Activated CD4-positive, alpha-beta memory T cell treated with anti-CD3 and anti-CD28 coated beads, Interleukin-2, amount 10 ng/mL, durations not matched to agents 7 days and 5 days (primary cell): ENCODE results near the gene MBP. TPM values are rescaled to one million over a fixed set of nuclear protein-coding genes. Genes with fewer than 3 reads are reported as not detected.

Source experiments
- CTCF ChIA-PET: fragments of 350-600 bp; sonication (Branson Sonifier 250); formaldehyde crosslinking; loops from one replicate; lab custom pipeline; 2021; ENCODE audit warnings: antibody characterized with exemption, inconsistent platforms; lab: Charles Lee
- POLR2A ChIA-PET: fragments of 350-600 bp; sonication (Branson Sonifier 250); formaldehyde crosslinking; loops from one replicate; lab custom pipeline; 2021; ENCODE audit warnings: antibody characterized with exemption; lab: Charles Lee
- DNase-seq: peaks from one replicate; pipeline ENCODE4 v3.0.0-alpha.2; 2020
- H3K27ac Mint-ChIP-seq: one replicate; pipeline ENCODE4 v1.8.0; 2021; ENCODE audit warnings: mild to moderate bottlenecking, mixed read lengths
- H3K27me3 Mint-ChIP-seq: one replicate; pipeline ENCODE4 v1.8.0; 2021; ENCODE audit warnings: mixed read lengths
- H3K36me3 Mint-ChIP-seq: one replicate; pipeline ENCODE4 v1.8.0; 2021; ENCODE audit warnings: low read depth, mixed read lengths
- H3K4me1 Mint-ChIP-seq: one replicate; pipeline ENCODE4 v1.8.0; 2021; ENCODE audit warnings: mixed read lengths
- H3K4me3 Mint-ChIP-seq: one replicate; pipeline ENCODE4 v1.8.0; 2021; ENCODE audit warnings: mild to moderate bottlenecking, mixed read lengths
- H3K9me3 Mint-ChIP-seq: one replicate; pipeline ENCODE4 v1.8.0; 2021; ENCODE audit warnings: mixed read lengths
- total RNA-seq, 2 experiments: library from RNA; stranded (reverse); gene quantifications; one replicate each; pipeline ENCODE4 v1.2.3, GENCODE V29; 2021

MBP gene
- total RNA-seq, 2 experiments from 2014 or later, result 81.4 to 95.3 TPM

DNA sequence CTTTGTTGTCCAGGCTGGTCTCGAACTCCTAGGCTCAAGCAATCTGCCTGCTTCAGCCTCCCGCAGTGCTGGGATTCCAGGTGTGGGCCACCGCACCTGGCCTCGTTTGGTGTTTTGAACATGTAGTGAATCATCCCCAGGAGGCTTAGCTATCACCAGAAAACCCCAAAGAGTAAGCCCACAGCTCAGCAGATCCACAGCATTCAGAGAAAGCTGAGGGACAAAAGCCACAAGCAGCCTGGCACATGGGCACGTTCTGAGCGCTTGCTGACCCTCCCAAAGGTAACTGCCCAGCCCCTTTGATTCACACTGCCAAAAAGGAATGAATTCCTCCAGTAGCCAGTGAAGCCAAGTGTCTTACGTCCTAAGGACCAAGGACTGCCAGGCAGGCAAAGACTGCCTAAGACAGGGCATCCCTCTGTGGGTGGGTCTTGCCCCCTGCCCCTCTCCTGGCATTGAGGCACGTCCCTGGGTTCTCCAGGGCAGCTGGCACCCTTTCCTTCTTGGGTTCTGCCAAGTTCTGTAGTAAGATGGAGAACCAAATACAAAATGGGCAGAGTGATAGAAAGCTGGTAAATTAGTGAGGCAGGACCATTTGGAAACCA lies 31.7 kb downstream of the MBP start:
- peaks cover 95% of the 10 kb centered on the region for H3K4me1 Mint-ChIP-seq
- peak overlapping the region; percentile 69 for H3K4me3 Mint-ChIP-seq
- peak overlapping the region; percentile 99 for H3K27ac Mint-ChIP-seq
- H3K27me3 Mint-ChIP-seq, result no peaks in the 10 kb centered on the region
- CTCF ChIA-PET, result interaction anchor here (1.1 to 3.9 kb wide), 10 partner anchors 23 to 111 kb away, joined by 3 to 30 read pairs (median 6); no protein-coding TSS in a partner anchor
- peak; percentile 35 for DNase-seq
- H3K9me3 Mint-ChIP-seq, result no peaks in the 10 kb centered on the region
- POLR2A ChIA-PET, result interaction anchor here (1.0 to 11.3 kb wide), 9 partner anchors 14 to 110 kb away, joined by 3 to 437 read pairs (median 12); partner anchors contain the start of gene MBP
- peaks cover 72% of the 10 kb centered on the region for H3K36me3 Mint-ChIP-seq

DNA sequence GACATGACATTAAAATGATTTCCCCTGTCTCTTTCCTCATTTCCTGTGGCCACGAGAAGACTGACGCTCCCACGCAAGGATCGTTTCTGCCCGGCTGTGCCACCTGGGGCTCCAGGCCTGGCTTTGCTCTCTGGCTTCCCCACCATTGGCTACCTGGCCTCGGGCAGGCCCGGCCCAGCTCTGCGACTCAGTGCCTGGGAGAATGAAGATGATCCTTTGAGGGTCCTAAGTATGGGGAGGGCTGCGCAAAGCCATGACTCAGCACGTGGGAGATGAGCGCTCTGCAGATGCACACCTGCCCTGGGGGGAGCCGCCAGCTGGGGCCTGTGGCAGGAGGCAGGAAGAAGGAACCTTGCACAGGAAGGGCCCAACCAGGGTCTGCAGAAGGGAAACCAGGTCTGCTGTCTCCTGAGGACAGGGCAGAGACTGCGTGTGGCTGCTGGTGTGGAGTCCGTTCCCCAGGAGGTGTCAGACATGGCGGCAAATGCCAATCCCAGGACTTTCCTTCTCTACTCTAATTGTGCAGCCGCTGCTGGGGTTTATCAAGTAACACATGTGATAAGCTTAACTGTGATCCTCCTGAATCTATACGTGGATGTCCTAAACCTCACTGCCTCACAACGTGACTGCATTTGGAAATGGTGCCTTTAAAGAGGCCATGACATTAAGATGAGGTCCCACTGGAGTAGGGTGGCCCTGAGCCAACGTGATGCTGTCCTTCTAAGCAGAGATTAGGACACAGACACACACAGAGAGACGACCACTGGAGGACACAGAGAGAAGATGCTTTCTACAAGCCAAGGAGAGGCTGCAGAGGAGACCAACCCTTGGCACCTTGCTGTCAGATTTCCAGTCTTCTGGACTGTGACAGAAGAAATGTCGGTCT lies 32.9 kb downstream of the MBP start:
- ChIA-PET CTCF (interaction anchor here (1.1 to 3.9 kb wide), 5 partner anchors 25 to 99 kb away, joined by 3 to 30 read pairs (median 4); no protein-coding TSS in a partner anchor), POLR2A (interaction anchor here (1.0 to 11.3 kb wide), 7 partner anchors 9 to 44 kb away, joined by 3 to 437 read pairs (median 25); partner anchors contain the start of gene MBP)
- H3K36me3 Mint-ChIP-seq, result peaks cover 74% of the 10 kb centered on the region
- peak overlapping the region; percentile 99 for H3K27ac Mint-ChIP-seq
- peak; percentile 42 for DNase-seq
- H3K9me3 Mint-ChIP-seq, result no peaks in the 10 kb centered on the region
- H3K4me1 Mint-ChIP-seq, result peaks cover 96% of the 10 kb centered on the region
- H3K27me3 Mint-ChIP-seq, result no peaks in the 10 kb centered on the region
- H3K4me3 Mint-ChIP-seq, result peak overlapping the region; percentile 29

DNA sequence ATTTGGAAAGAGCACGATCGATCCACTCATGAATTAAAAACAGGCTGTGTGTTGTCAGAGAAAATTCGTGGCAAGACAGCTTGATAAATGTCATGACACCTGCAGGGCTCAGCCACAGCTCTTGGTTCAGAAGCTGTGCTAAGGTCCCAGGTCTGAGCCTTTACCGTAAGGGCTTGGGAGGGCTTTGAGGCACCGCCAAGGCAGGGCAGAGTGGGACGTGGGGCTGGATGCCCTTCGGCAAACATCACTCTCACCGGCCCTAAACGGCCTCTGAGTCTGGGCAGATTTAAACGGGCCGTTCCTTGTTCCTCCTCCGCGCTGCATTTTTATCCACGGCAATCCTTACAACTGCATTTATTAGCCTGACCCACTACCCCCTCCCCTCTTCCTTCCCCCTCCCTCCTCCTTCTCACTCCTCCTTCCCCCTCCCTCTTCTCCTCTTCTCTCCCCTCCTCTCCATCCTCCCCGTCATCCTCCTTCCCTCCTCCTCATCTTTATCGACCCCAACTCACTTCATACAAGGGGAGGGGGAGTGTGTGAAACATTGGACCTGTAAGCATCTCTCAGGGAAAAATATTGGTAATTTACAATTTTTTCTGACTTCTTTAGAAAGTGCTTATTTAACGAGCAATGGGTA lies 33.9 kb downstream of the MBP start:
- ChIA-PET POLR2A (interaction anchor here (0.8 to 11.3 kb wide), 7 partner anchors 26 to 43 kb away, joined by 3 to 437 read pairs (median 7); partner anchors contain the start of gene MBP), CTCF (interaction anchor here (2.3 kb wide), 1 partner anchor 44 kb away, joined by 7 read pairs; no protein-coding TSS in a partner anchor)
- H3K36me3 Mint-ChIP-seq, result peaks cover 71% of the 10 kb centered on the region
- H3K27ac Mint-ChIP-seq, result peak overlapping the region; percentile 99
- H3K27me3 Mint-ChIP-seq, result no peaks in the 10 kb centered on the region
- no peak for DNase-seq
- peaks cover 90% of the 10 kb centered on the region for H3K4me1 Mint-ChIP-seq
- no peaks in the 10 kb centered on the region for H3K9me3 Mint-ChIP-seq
- H3K4me3 Mint-ChIP-seq, result no peak overlapping the region

DNA sequence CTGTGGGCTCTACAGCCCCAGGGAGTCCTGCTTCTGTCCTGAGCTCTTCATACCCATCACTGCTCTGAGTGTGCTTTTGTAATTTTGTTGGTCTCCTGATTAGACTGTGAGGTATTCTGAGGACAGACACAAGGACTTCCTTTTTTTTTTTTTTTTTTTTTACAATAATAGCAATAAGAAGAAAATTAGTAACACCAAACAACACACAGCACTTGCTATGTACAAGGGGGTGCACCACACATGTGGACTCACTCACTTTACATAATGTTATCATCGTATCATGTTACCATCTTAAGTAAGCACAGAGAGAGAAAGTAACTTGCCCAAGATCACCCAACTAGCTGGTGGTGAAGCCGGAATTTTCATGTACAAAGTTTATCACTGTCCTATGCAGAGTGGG lies 34.6 kb downstream of the MBP start:
- H3K27ac Mint-ChIP-seq, result no peak overlapping the region
- no peak overlapping the region for H3K4me3 Mint-ChIP-seq

DNA sequence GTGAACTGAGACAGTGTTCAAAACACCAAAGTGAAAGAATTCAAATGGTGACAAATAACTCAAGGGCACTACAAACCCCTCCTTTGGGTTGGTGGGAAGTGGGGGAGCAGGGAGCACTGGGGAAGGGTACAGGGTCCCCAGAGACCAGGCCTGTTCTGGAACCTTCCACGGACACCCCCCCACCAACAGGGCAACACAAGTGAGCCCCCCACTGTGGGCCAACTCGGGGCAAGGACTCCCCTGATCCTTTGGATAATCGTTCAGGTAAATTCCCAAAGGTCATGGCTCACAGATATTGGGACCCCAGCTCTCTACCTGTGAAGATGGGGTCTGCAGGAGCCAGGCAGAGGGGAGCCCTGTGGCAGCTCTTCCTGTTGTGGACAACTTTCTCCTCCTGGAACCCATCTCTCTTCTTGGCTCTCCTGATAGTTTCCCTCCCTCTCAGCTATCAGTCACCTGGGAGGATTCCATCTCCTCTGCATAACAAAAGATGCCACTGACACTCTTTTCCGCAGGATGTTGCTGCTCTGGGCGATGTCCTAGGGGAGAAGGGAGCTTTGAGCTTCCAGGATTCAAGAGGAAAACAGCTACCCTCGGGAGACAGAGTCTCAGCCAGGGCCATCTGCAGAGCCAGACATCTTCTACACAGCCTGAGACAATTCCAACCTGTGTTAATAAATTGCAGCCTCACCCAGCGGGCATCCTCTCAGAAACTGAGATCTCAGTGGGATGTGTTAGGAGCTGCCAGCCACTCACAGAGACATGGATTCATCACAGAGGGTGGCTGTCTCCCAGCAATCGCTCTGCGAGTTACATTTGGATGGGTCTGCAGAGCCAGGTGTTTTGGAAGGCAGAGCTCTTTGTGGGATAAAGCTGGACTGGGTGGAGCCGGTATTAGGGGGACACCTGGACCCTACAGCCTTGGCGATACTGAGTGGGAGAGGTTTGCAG lies 35.4 kb downstream of the MBP start:
- POLR2A ChIA-PET, result interaction anchor here (1.2 to 6.1 kb wide), 8 partner anchors 11 to 42 kb away, joined by 3 to 61 read pairs (median 7); no protein-coding TSS in a partner anchor
- DNase-seq, result no peak
- Mint-ChIP-seq H3K27me3 (no peaks in the 10 kb centered on the region), H3K4me1 (peaks cover 81% of the 10 kb centered on the region), H3K27ac (no peak overlapping the region), H3K36me3 (peaks cover 77% of the 10 kb centered on the region), H3K9me3 (no peaks in the 10 kb centered on the region), H3K4me3 (no peak overlapping the region)
- CTCF ChIA-PET, result interaction anchor here (0.9 to 2.3 kb wide), 3 partner anchors 30 to 114 kb away, joined by 3 to 7 read pairs (median 3); no protein-coding TSS in a partner anchor

More for the DNA sequence above, 34.6 kb downstream of the MBP start:
- no peak for DNase-seq
- H3K9me3 Mint-ChIP-seq, result no peaks in the 10 kb centered on the region
- peaks cover 83% of the 10 kb centered on the region for H3K4me1 Mint-ChIP-seq
- POLR2A ChIA-PET, result interaction anchor here (0.8 to 6.1 kb wide), 6 partner anchors 26 to 43 kb away, joined by 3 to 61 read pairs (median 7); no protein-coding TSS in a partner anchor
- CTCF ChIA-PET, result interaction anchor here (0.9 to 2.3 kb wide), 3 partner anchors 31 to 115 kb away, joined by 3 to 7 read pairs (median 3); no protein-coding TSS in a partner anchor
- H3K36me3 Mint-ChIP-seq, result peaks cover 70% of the 10 kb centered on the region
- no peaks in the 10 kb centered on the region for H3K27me3 Mint-ChIP-seq

DNA sequence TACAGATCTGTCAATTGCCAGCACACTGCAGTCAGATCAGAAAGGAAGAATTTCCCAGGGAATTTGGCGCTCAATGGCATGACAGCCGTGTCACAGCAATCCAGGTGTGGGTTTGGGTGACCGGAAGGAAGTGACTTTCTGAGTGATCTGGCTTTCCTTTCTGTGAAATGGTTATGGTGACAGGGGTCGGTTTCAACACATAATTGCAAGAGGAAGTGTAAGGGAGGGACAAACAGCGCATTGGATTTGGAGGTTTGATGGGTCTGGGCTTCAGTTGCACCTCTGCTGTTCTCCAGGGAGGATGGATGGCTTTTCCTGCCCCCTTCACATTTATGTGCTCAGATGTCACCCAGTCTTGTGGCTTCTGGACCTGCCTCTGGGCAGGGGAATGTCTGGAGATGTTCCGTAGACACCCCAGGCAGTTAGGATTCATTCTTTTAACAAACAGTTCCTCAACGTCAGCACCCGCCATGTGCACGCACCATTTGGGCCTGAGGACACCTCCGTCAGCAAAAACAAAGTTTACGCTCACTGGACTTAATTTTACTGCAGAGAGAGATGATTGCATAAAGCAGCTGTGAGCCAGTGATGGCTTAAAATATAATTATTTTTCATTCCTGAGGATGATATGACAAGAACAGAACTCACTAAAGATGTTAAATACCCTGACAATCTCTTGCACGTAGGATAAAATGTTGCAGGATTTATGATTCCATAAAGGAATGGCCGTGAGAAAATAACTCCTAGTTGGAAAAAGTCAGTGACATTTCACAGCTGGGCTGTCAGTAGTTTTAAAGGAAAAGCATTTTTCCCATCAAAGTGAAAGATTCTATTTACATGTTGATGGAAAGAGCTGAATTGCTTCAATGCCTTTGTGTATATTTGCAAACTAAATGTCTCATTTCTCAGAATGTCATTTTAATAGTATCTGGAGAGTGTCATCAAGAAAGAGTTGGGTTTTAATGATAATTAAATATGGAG lies 36.9 kb downstream of the MBP start:
- ChIA-PET POLR2A (interaction anchor here (1.2 to 2.6 kb wide), 5 partner anchors 13 to 33 kb away, joined by 3 to 9 read pairs (median 6); no protein-coding TSS in a partner anchor), CTCF (no interaction called here)
- Mint-ChIP-seq H3K36me3 (peaks cover 71% of the 10 kb centered on the region), H3K9me3 (no peaks in the 10 kb centered on the region), H3K27me3 (no peaks in the 10 kb centered on the region), H3K4me1 (peaks cover 71% of the 10 kb centered on the region), H3K27ac (peak overlapping the region; percentile 48), H3K4me3 (no peak overlapping the region)
- no peak for DNase-seq

DNA sequence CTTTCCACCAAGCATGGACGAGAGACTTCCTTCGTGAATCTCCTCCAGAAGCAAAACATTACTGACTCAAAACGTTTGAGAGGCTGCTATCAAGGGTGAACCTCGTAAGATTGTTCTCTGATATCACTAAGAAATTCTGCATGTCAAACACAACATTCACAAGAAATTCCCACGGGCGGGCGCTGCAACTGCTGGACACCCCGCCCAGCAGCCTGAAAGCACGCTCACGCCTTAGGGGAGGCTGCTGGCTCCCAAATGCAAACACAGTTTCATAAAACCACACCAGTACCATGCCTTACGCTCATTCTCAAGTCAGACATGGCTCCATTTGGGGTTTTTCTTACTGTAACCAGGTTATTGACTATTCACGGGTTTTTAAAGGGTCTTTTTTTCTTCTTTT lies 39.0 kb downstream of the MBP start:
- H3K4me1 Mint-ChIP-seq, result peaks cover 60% of the 10 kb centered on the region
- CTCF ChIA-PET, result no interaction called here
- H3K36me3 Mint-ChIP-seq, result peaks cover 71% of the 10 kb centered on the region

DNA sequence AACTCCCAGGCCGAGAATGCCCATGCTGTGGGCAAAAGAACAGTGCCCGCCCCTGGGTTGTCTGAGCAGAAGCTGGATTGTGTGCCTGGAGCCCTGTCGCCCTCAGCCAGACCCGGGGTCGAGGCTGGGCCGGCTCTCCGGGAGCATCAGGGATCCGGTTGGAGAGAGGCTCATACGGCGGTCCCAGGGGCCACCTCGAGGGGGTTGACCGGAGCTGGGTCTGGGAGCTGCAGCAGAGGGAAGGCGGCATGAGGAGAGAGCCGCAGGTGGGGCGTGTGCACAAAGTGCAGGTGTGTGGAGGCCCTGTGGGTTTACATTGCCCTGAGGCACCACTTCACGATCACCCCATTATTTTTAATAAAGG lies 39.5 kb downstream of the MBP start:
- Mint-ChIP-seq H3K4me3 (no peak overlapping the region), H3K4me1 (peaks cover 55% of the 10 kb centered on the region), H3K9me3 (no peaks in the 10 kb centered on the region), H3K36me3 (peaks cover 70% of the 10 kb centered on the region), H3K27ac (no peak overlapping the region), H3K27me3 (no peaks in the 10 kb centered on the region)
- DNase-seq, result no peak
- POLR2A ChIA-PET, result interaction anchor here (0.6 kb wide), 1 partner anchor 26 kb away, joined by 4 read pairs; no protein-coding TSS in a partner anchor
- CTCF ChIA-PET, result no interaction called here

More for the DNA sequence above, 39.0 kb downstream of the MBP start:
- H3K9me3 Mint-ChIP-seq, result no peaks in the 10 kb centered on the region
- POLR2A ChIA-PET, result no interaction called here
- DNase-seq, result no peak
- H3K27me3 Mint-ChIP-seq, result no peaks in the 10 kb centered on the region
- H3K4me3 Mint-ChIP-seq, result no peak overlapping the region
- no peak overlapping the region for H3K27ac Mint-ChIP-seq

DNA sequence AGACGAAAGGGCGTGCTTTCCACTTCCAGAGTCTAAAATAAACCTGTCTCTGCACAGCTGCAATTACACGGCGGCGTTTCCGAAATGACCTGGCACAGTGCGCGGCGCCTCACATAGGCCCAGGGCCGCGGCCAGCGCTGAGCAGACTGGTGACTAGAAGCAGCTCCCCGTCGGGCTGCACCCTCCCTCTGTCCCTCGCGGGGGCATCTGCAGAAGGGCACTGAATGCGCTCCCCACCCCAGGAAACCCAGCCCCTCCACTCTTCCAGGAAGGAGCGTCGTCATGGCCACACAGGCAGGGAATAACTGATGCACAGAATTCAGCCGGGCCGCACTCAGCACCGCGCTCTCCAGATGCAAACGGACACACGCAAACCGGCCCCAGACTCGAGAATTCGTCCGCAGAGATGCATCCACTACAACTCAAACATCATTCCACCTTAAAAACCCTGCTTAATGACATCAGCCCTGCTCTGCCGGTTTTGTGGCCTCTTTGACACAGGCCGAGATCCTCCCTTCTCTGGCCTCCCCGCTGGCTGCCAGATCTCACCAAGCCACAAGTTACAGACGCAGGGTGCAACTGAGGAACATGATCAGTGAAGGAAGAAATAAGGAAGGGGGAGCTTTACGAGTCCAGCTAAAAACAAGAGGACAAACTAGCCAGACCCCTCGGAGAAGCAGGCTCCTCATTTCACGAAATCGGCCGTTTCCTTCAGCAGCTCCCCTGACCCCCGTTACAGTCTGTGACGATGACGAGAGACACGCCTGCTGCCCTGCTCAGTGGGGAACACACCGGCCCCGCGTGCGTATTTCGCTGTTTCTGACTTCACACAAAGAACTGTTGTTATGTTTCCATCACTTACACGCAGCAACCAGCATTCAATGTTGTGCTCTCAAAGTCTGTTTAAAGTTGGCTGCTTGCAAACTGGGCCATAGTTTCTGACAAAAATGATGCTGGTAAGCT lies 40.2 kb downstream of the MBP start:
- Mint-ChIP-seq H3K4me3 (no peak overlapping the region), H3K27me3 (no peaks in the 10 kb centered on the region), H3K9me3 (no peaks in the 10 kb centered on the region), H3K27ac (peak overlapping the region; percentile 15), H3K36me3 (peaks cover 67% of the 10 kb centered on the region), H3K4me1 (peaks cover 49% of the 10 kb centered on the region)
- POLR2A ChIA-PET, result interaction anchor here (0.6 kb wide), 1 partner anchor 25 kb away, joined by 4 read pairs; no protein-coding TSS in a partner anchor
- DNase-seq, result no peak
- CTCF ChIA-PET, result no interaction called here

DNA sequence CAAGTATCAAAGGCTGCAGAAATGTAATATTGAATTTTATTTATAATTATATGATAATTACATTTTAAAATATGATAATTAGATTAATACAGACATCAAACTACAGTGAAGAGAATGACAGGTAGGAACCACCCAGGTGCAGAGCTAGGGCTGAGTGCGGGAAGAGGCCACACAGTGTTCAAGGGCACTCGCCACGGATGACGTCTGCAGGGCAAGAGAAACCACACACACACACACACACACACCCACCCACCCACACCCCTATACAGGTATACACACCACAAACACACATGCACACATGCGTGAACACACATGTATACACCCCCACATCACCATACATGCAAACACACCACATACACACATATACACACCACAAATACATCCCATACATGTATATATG lies 41.2 kb downstream of the MBP start:
- H3K27ac Mint-ChIP-seq, result no peak overlapping the region
- DNase-seq, result no peak
- ChIA-PET POLR2A (no interaction called here), CTCF (no interaction called here)
- peaks cover 69% of the 10 kb centered on the region for H3K36me3 Mint-ChIP-seq
- H3K9me3 Mint-ChIP-seq, result no peaks in the 10 kb centered on the region
- H3K4me3 Mint-ChIP-seq, result no peak overlapping the region
- H3K27me3 Mint-ChIP-seq, result no peaks in the 10 kb centered on the region
- peaks cover 44% of the 10 kb centered on the region for H3K4me1 Mint-ChIP-seq
